A673 (cell line): ENCODE measurements around the gene USP53.

Source experiments
- CTCF ChIP-seq: fragments of 300-800, 200-600 bp; sonication (generic); conservative IDR thresholded peaks from 2 replicates; pipeline ENCODE4 v1.5.1; 2017; ENCODE audit warnings: low read depth, mild to moderate bottlenecking, antibody characterized with exemption, low read length, moderate library complexity, mixed read lengths
- EZH2 ChIP-seq: fragments of 200-600 bp; sonication (generic); IDR thresholded peaks from 2 replicates; pipeline ENCODE4 v1.6.1; 2017; ENCODE audit warnings: borderline replicate concordance, low read depth, mild to moderate bottlenecking, mixed read lengths, antibody characterized with exemption, low read length; ENCODE audit not compliant: poor library complexity, severe bottlenecking

GRCh38 chr4:119204916-119205315 lies 7.6 kb upstream of the USP53 start:
- TF ChIP-seq CTCF (no peak), EZH2 (no peak)
